AG04450 (cell line): ENCODE results near the gene CDC42BPB. TPM values are rescaled to one million over a fixed set of nuclear protein-coding genes. Genes with fewer than 3 reads are reported as not detected.

Experiments
- CTCF ChIA-PET: fragments of 300-600, 350-600 bp; formaldehyde crosslinking; extraction: SDS; loops from one replicate; lab custom pipeline; 2022; ENCODE audit warnings: antibody characterized with exemption, inconsistent platforms; lab: Charles Lee
- POLR2A ChIA-PET: fragments of 350-600 bp; formaldehyde crosslinking; extraction: SDS; loops from one replicate; lab custom pipeline; 2021; ENCODE audit warnings: antibody characterized with exemption, inconsistent platforms; lab: Yijun Ruan, JAX
- DNase-seq: peaks from one replicate; pipeline ENCODE4 v3.0.0-alpha.2; 2011; ENCODE audit warnings: low read depth, low spot score
- H3K27ac ChIP-seq: one replicate; pipeline ENCODE4 v1.5.1; 2012; ENCODE audit warnings: low read depth, low read length, control low read depth
- H3K27me3 ChIP-seq: one replicate; pipeline ENCODE4 v1.6.0; 2012; ENCODE audit warnings: low read length; ENCODE audit not compliant: control insufficient read depth, insufficient read depth
- H3K4me3 ChIP-seq: 2 replicates; pipeline ENCODE4 v1.5.1; 2011; ENCODE audit warnings: mild to moderate bottlenecking, low read depth, low read length, control low read depth
- H3K9me3 ChIP-seq: 2 replicates; pipeline ENCODE4 v1.5.1; 2012; ENCODE audit warnings: low read length; ENCODE audit not compliant: control insufficient read depth, insufficient read depth
- CTCF ChIP-seq: IDR thresholded peaks from 2 replicates; pipeline ENCODE4 v1.5.1; 2011; ENCODE audit warnings: low read depth, low read length, control low read depth, inconsistent platforms
- polyA plus RNA-seq: library from polyadenylated mRNA; depleted of rRNA; stranded (reverse); fragments of >200 nt; gene quantifications from 2 replicates; pipeline ENCODE4 v1.2.3, GENCODE V29; 2011

The CDC42BPB gene
- polyA plus RNA-seq, 1 experiment, result 57.0 TPM

GRCh38 chr14:102970496-102970895, 86.9 kb downstream of the CDC42BPB start:
- CTCF ChIA-PET, result interaction anchor here (1.4 kb wide), 1 partner anchor 276 kb away, joined by 6 read pairs; no protein-coding TSS in a partner anchor
- Histone ChIP-seq H3K27me3 (no peaks in the 10 kb centered on the region), H3K9me3 (no peaks in the 10 kb centered on the region; the same call in 1 of the 2 replicates), H3K27ac (no peak overlapping the region), H3K4me3 (no peak overlapping the region)
- TF ChIP-seq CTCF, result no peak
- DNase-seq, result no peak
- POLR2A ChIA-PET, result no interaction called here

GRCh38 chr14:102969901-102970300, 87.4 kb downstream of the CDC42BPB start:
- Histone ChIP-seq H3K4me3 (no peak overlapping the region), H3K9me3 (no peaks in the 10 kb centered on the region; the same call in 1 of the 2 replicates)
- TF ChIP-seq CTCF, result no peak

GRCh38 chr14:102969060-102969791, 88.1 kb downstream of the CDC42BPB start:
- POLR2A ChIA-PET, result no interaction called here
- Histone ChIP-seq H3K4me3 (no peak overlapping the region), H3K27ac (no peak overlapping the region), H3K27me3 (no peaks in the 10 kb centered on the region), H3K9me3 (no peaks in the 10 kb centered on the region; the same call in 1 of the 2 replicates)
- CTCF ChIA-PET, result interaction anchor here (0.6 kb wide), 1 partner anchor 348 kb away, joined by 3 read pairs; no protein-coding TSS in a partner anchor
- no peak for DNase-seq
- TF ChIP-seq CTCF, result no peak

More at GRCh38 chr14:102969901-102970300, 87.4 kb downstream of the CDC42BPB start:
- Histone ChIP-seq H3K27me3 (no peaks in the 10 kb centered on the region), H3K27ac (no peak overlapping the region)
- POLR2A ChIA-PET, result no interaction called here
- DNase-seq, result no peak
- CTCF ChIA-PET, result interaction anchor here (0.6 to 1.4 kb wide), 2 partner anchors 275 to 348 kb away, joined by 3 to 6 read pairs; no protein-coding TSS in a partner anchor

GRCh38 chr14:102968306-102968705, 89.0 kb downstream of the CDC42BPB start:
- Histone ChIP-seq H3K27ac (no peak overlapping the region), H3K4me3 (no peak overlapping the region), H3K9me3 (no peaks in the 10 kb centered on the region; the same call in 1 of the 2 replicates), H3K27me3 (no peaks in the 10 kb centered on the region)
- TF ChIP-seq CTCF, result no peak
- no peak for DNase-seq
- POLR2A ChIA-PET, result no interaction called here
- CTCF ChIA-PET, result no interaction called here

- Histone ChIP-seq H3K27ac (no peak overlapping the region), H3K9me3 (no peaks in the 10 kb centered on the region; the same call in 1 of the 2 replicates), H3K4me3 (no peak overlapping the region), H3K27me3 (no peaks in the 10 kb centered on the region)
- CTCF ChIA-PET, result no interaction called here
- POLR2A ChIA-PET, result no interaction called here
- DNase-seq, result no peak
- TF ChIP-seq CTCF, result no peak
Observed at GRCh38 chr14:102967506-102967795, 89.9 kb downstream of the CDC42BPB start.
